IMR-90 (cell line): ENCODE results near the gene DNAJA1. TPM values are rescaled to one million over a fixed set of nuclear protein-coding genes. Genes with fewer than 3 reads are reported as not detected.

Experiments
- ATAC-seq: fragments of 200-7000 bp; cut with Tn5 transposase; 2 replicates; pipeline ENCODE4 v1.9.1; 2020; ENCODE audit warnings: low read depth, mild to moderate bottlenecking, moderate library complexity
- BruUV-seq: library from RNA; stranded (reverse); fragments of 400-500 nt; replicated peaks from 2 replicates; lab custom pipeline; 2021; lab: Mats Ljungman, UMichigan
- CTCF ChIA-PET: fragments of 300-600 bp; formaldehyde crosslinking; extraction: SDS; loops from one replicate; lab custom pipeline; 2021; ENCODE audit warnings: antibody characterized with exemption; lab: Yijun Ruan, JAX
- POLR2A ChIA-PET: fragments of 300-600 bp; sonication (Branson Sonifier 250); formaldehyde crosslinking; loops from one replicate; lab custom pipeline; 2022; ENCODE audit warnings: antibody characterized with exemption; ENCODE audit not compliant: unreplicated experiment; lab: Charles Lee
- DNase-seq: peaks from one replicate; pipeline ENCODE4 v3.0.0; 2013
- H2AFZ ChIP-seq: replicated peaks from 2 replicates; pipeline ENCODE3; 2013; ENCODE audit warnings: low read length, mild to moderate bottlenecking; ENCODE audit not compliant: poor library complexity
- H2AK5ac ChIP-seq: 2 replicates; pipeline ENCODE4 v1.6.1; 2013; ENCODE audit warnings: low read depth, low read length, inconsistent platforms
- H2AK9ac ChIP-seq: replicated peaks from 2 replicates; pipeline ENCODE3; 2013; ENCODE audit warnings: mild to moderate bottlenecking, low read depth, low read length, moderate library complexity; ENCODE audit not compliant: poor library complexity
- H2BK120ac ChIP-seq: 2 replicates; pipeline ENCODE4 v1.6.1; 2013; ENCODE audit warnings: low read depth, low read length, inconsistent platforms
- H2BK15ac ChIP-seq: 3 replicates; pipeline ENCODE4 v1.6.1; 2013; ENCODE audit warnings: low read depth, low read length, inconsistent platforms
- H2BK20ac ChIP-seq: 2 replicates; pipeline ENCODE4 v1.6.1; 2013; ENCODE audit warnings: low read depth, mild to moderate bottlenecking, inconsistent platforms, low read length, moderate library complexity
- H2BK5ac ChIP-seq: 2 replicates; pipeline ENCODE4 v1.6.1; 2013; ENCODE audit warnings: mild to moderate bottlenecking, low read depth, low read length, inconsistent platforms; ENCODE audit not compliant: poor library complexity, severe bottlenecking
- H3K14ac ChIP-seq: replicated peaks from 2 replicates; pipeline ENCODE4 v1.6.1; 2013; ENCODE audit warnings: low read depth, low read length, inconsistent platforms
- H3K18ac ChIP-seq: 2 replicates; pipeline ENCODE4 v1.6.1; 2013; ENCODE audit warnings: low read depth, low read length, control low read depth
- H3K23ac ChIP-seq: 2 replicates; pipeline ENCODE4 v1.6.1; 2013; ENCODE audit warnings: low read depth, low read length, inconsistent platforms
- H3K27ac ChIP-seq: 2 replicates; pipeline ENCODE4 v1.5.1; 2013; ENCODE audit warnings: mild to moderate bottlenecking, control low read depth, low read length; ENCODE audit not compliant: insufficient read depth
- H3K27me3 ChIP-seq: 2 replicates; pipeline ENCODE4 v1.6.1; 2013; ENCODE audit warnings: low read length; ENCODE audit not compliant: control insufficient read depth, insufficient read depth
- H3K36me3 ChIP-seq: 2 replicates; pipeline ENCODE4 v1.6.1; 2013; ENCODE audit warnings: low read length, mixed read lengths; ENCODE audit not compliant: control insufficient read depth, insufficient read depth
- H3K4ac ChIP-seq: 2 replicates; pipeline ENCODE4 v1.6.1; 2013; ENCODE audit warnings: low read depth, low read length, inconsistent platforms
- H3K4me1 ChIP-seq: 2 replicates; pipeline ENCODE4 v1.6.1; 2013; ENCODE audit warnings: low read length, mixed read lengths; ENCODE audit not compliant: control insufficient read depth, insufficient read depth
- H3K4me2 ChIP-seq: 2 replicates; pipeline ENCODE4 v1.6.1; 2013; ENCODE audit warnings: low read depth, mild to moderate bottlenecking, control low read depth, low read length, moderate library complexity
- H3K4me3 ChIP-seq: 2 replicates; pipeline ENCODE4 v1.5.1; 2013; ENCODE audit warnings: low read depth, mild to moderate bottlenecking, control low read depth, low read length, moderate library complexity; ENCODE audit not compliant: insufficient read depth
- H3K56ac ChIP-seq: 2 replicates; pipeline ENCODE4 v1.6.1; 2013; ENCODE audit warnings: low read length, inconsistent platforms; ENCODE audit not compliant: insufficient read depth; ENCODE audit errors: extremely low read depth
- H3K79me1 ChIP-seq, 2 experiments: 2 replicates each; pipeline ENCODE4 v1.6.1; 2013; ENCODE audit warnings: low read length in 2 of 2, inconsistent platforms in 1 of 2, low read depth in 1 of 2
- H3K9ac ChIP-seq: 2 replicates; pipeline ENCODE4 v1.6.1; 2013; ENCODE audit warnings: low read depth, low read length, control low read depth
- H3K9me1 ChIP-seq: 2 replicates; pipeline ENCODE4 v1.6.1; 2013; ENCODE audit warnings: low read length, inconsistent platforms; ENCODE audit not compliant: insufficient read depth
- H3K9me3 ChIP-seq: 2 replicates; pipeline ENCODE4 v1.6.1; 2013; ENCODE audit warnings: low read length; ENCODE audit not compliant: control insufficient read depth, insufficient read depth
- H4K20me1 ChIP-seq: 2 replicates; pipeline ENCODE4 v1.6.1; 2013; ENCODE audit warnings: low read length, inconsistent platforms; ENCODE audit not compliant: insufficient read depth
- H4K5ac ChIP-seq: 2 replicates; pipeline ENCODE4 v1.6.1; 2013; ENCODE audit warnings: mild to moderate bottlenecking, low read depth, low read length, control low read depth
- H4K8ac ChIP-seq, 2 experiments: 2 replicates each; pipeline ENCODE4 v1.6.1; 2013; ENCODE audit warnings: low read depth in 2 of 2, low read length in 2 of 2, control low read depth in 1 of 2, inconsistent platforms in 1 of 2
- H4K91ac ChIP-seq: 2 replicates; pipeline ENCODE4 v1.6.1; 2013; ENCODE audit warnings: low read depth, low read length, inconsistent platforms; ENCODE audit not compliant: insufficient read depth
- BHLHE40 ChIP-seq: fragments of 150-350 bp; IDR thresholded peaks from 2 replicates; pipeline ENCODE4 v1.6.1; 2016; ENCODE audit warnings: mild to moderate bottlenecking, low read depth, low read length
- CEBPB ChIP-seq: IDR thresholded peaks from 2 replicates; pipeline ENCODE4 v1.6.1; 2012; ENCODE audit warnings: low read depth, low read length, improper control_type of control experiment
- CHD1 ChIP-seq: IDR thresholded peaks from 2 replicates; pipeline ENCODE4 v1.6.1; 2012; ENCODE audit warnings: low read depth, low read length, improper control_type of control experiment
- FOS ChIP-seq: fragments of 150-350 bp; IDR thresholded peaks from 2 replicates; pipeline ENCODE4 v1.6.1; 2016; ENCODE audit warnings: low read depth, low read length
- MAFK ChIP-seq: IDR thresholded peaks from 2 replicates; pipeline ENCODE4 v1.6.1; 2012; ENCODE audit warnings: low read depth, low read length, improper control_type of control experiment
- MAZ ChIP-seq: IDR thresholded peaks from 2 replicates; pipeline ENCODE4 v1.6.1; 2012; ENCODE audit warnings: low read depth, mild to moderate bottlenecking, low read length, improper control_type of control experiment, moderate library complexity, borderline replicate concordance
- MXI1 ChIP-seq: IDR thresholded peaks from 2 replicates; pipeline ENCODE4 v1.6.1; 2012; ENCODE audit warnings: low read depth, mild to moderate bottlenecking, low read length, moderate library complexity, borderline replicate concordance
- NFE2L2 ChIP-seq: fragments of 150-350 bp; IDR thresholded peaks from 2 replicates; pipeline ENCODE4 v1.6.1; 2016; ENCODE audit warnings: low read depth, mild to moderate bottlenecking, low read length
- POLR2A ChIP-seq: IDR thresholded peaks from 2 replicates; pipeline ENCODE4 v1.6.1; 2012; ENCODE audit warnings: mild to moderate bottlenecking, low read depth, low read length
- RAD21 ChIP-seq: IDR thresholded peaks from 2 replicates; pipeline ENCODE4 v1.6.1; 2012; ENCODE audit warnings: low read length, improper control_type of control experiment
- RCOR1 ChIP-seq: IDR thresholded peaks from 2 replicates; pipeline ENCODE4 v1.6.1; 2012; ENCODE audit warnings: mild to moderate bottlenecking, low read length, improper control_type of control experiment; ENCODE audit not compliant: insufficient replicate concordance
- RFX5 ChIP-seq: IDR thresholded peaks from 2 replicates; pipeline ENCODE4 v1.8.0; 2012; ENCODE audit warnings: low read depth, mild to moderate bottlenecking, low read length, moderate library complexity
- SMC3 ChIP-seq: fragments of 150-350 bp; IDR thresholded peaks from 2 replicates; pipeline ENCODE4 v1.6.1; 2016; ENCODE audit warnings: low read depth, mild to moderate bottlenecking, antibody characterized with exemption, low read length, moderate library complexity
- WGBS, 2 experiments: methylation state at CpG; one replicate each; pipeline versions ENCODE4 v1.1.5 to v1.1.7; 2013; ENCODE audit warnings: missing lambda C conversion rate in 2 of 2; ENCODE audit not compliant: insufficient read length in 1 of 2; ENCODE audit errors: extremely low coverage in 2 of 2; 5-methylcytosine and 5-hydroxymethylcytosine counted together
- dilution Hi-C: fragments of 300-500 bp; cut with HindIII; formaldehyde crosslinking; loops from one replicate; pipeline ENCODE4 v1.14.3; 2018; ENCODE audit warnings: low sequenced_read_pairs; ENCODE audit not compliant: unreplicated experiment
- in situ Hi-C: fragments of 300-500 bp; cut with MboI; formaldehyde crosslinking; loops from 3 replicates; pipeline ENCODE4 v1.14.3; 2019; ENCODE audit warnings: low sequenced_read_pairs, inconsistent platforms, mixed read lengths
- intact Hi-C: fragments of 100-400 bp; cut with micrococcal nuclease; formaldehyde crosslinking; loops from 2 replicates; pipeline ENCODE4 v1.10.0; 2022
- polyA plus RNA-seq, 3 experiments: library from polyadenylated mRNA; depleted of rRNA; stranded (reverse); fragments of >200 nt; gene quantifications; 2 replicates each; pipeline ENCODE4 v1.2.3, GENCODE V29; 2012; ENCODE audit warnings: low replicate concordance in 1 of 3
- total RNA-seq: library from RNA; depleted of rRNA; stranded (reverse); fragments of >200 nt; gene quantifications from 2 replicates; pipeline ENCODE4 v1.2.3, GENCODE V29; 2012
- TF ChIP-seq, protein P1 (sequence below): conservative IDR thresholded peaks from 2 replicates; pipeline ENCODE4 v1.5.1; 2012; ENCODE audit warnings: mild to moderate bottlenecking, low read depth, low read length, improper control_type of control experiment
- TF ChIP-seq, protein P2 (sequence below): fragments of 150-350 bp; IDR thresholded peaks from 2 replicates; pipeline ENCODE4 v1.6.1; 2016; ENCODE audit warnings: low read depth, mild to moderate bottlenecking, low read length, moderate library complexity, borderline replicate concordance
- TF ChIP-seq, protein P3 (sequence below): fragments of 150-350 bp; IDR thresholded peaks from 2 replicates; pipeline ENCODE4 v1.6.1; 2017; ENCODE audit warnings: mild to moderate bottlenecking, antibody characterized with exemption, low read length, low read depth

DNAJA1 gene
- total and polyA plus RNA-seq, 2 of the 4 experiments (the other 2 are of a cell fraction), result 59.5 to 118 TPM

DNA sequence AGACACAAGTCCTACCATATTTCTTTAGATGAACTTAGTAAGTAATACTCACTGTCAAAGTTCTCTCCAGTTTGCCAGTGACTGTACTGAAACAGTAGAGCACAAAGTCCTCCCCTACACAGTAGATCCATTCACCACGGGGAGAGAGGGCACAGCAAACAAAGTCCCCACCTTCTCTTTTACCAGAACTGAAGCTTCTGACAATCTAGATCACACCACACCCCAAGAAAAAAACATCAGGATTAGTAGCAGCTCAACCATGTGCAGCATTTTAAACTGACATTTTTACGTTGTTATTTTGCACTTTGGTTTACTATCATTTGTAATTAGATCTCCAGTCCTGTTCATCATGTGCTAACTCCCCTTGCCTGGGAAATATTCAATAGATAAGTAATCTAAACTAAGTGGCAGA, 23.0 kb downstream of the DNAJA1 start:
- Histone ChIP-seq H3K56ac (no peak overlapping the region), H3K23ac (no peak overlapping the region), H2BK20ac (no peak overlapping the region), H4K91ac (no peak overlapping the region), H3K14ac (no peak overlapping the region), H2BK120ac (no peak overlapping the region), H4K5ac (no peak overlapping the region), H4K20me1 (no peaks in the 10 kb centered on the region; the same call in 1 of the 2 replicates), H2AK9ac (no peak overlapping the region), H3K4me2 (no peak overlapping the region), H2BK5ac (no peak overlapping the region), H2AK5ac (no peak overlapping the region), H3K27me3 (no peaks in the 10 kb centered on the region), H4K8ac (no peak overlapping the region), H3K9ac (no peak overlapping the region), H3K9me1 (peaks cover 5% of the 10 kb centered on the region), H3K9me3 (no peaks in the 10 kb centered on the region), H2BK15ac (no peak overlapping the region), H3K18ac (no peak overlapping the region), H3K4me1 (no peaks in the 10 kb centered on the region), H3K27ac (no peak overlapping the region), H3K4me3 (no peak overlapping the region), H3K36me3 (peaks cover 24% of the 10 kb centered on the region), H3K4ac (no peak overlapping the region), H2AFZ (no peak overlapping the region), H3K79me1 (peaks cover 10 to 15% of the 10 kb centered on the region in 2 experiments)
- BruUV-seq, result no TSS peak
- in situ Hi-C loops, result no loop called here
- ChIA-PET POLR2A (no interaction called here), CTCF (no interaction called here)
- no peak for TF ChIP-seq SMC3
- TF ChIP-seq, protein P1, sequence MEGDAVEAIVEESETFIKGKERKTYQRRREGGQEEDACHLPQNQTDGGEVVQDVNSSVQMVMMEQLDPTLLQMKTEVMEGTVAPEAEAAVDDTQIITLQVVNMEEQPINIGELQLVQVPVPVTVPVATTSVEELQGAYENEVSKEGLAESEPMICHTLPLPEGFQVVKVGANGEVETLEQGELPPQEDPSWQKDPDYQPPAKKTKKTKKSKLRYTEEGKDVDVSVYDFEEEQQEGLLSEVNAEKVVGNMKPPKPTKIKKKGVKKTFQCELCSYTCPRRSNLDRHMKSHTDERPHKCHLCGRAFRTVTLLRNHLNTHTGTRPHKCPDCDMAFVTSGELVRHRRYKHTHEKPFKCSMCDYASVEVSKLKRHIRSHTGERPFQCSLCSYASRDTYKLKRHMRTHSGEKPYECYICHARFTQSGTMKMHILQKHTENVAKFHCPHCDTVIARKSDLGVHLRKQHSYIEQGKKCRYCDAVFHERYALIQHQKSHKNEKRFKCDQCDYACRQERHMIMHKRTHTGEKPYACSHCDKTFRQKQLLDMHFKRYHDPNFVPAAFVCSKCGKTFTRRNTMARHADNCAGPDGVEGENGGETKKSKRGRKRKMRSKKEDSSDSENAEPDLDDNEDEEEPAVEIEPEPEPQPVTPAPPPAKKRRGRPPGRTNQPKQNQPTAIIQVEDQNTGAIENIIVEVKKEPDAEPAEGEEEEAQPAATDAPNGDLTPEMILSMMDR, result no peak
- no peak for TF ChIP-seq POLR2A
- no peak for TF ChIP-seq MAFK
- TF ChIP-seq MXI1, result no peak
- no peak for TF ChIP-seq BHLHE40
- TF ChIP-seq FOS, result no peak
- TF ChIP-seq, protein P2, sequence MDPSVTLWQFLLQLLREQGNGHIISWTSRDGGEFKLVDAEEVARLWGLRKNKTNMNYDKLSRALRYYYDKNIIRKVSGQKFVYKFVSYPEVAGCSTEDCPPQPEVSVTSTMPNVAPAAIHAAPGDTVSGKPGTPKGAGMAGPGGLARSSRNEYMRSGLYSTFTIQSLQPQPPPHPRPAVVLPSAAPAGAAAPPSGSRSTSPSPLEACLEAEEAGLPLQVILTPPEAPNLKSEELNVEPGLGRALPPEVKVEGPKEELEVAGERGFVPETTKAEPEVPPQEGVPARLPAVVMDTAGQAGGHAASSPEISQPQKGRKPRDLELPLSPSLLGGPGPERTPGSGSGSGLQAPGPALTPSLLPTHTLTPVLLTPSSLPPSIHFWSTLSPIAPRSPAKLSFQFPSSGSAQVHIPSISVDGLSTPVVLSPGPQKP, result no peak
- no peak for TF ChIP-seq RFX5
- TF ChIP-seq NFE2L2, result no peak
- no peak for TF ChIP-seq CEBPB
- TF ChIP-seq MAZ, result no peak
- TF ChIP-seq RCOR1, result no peak
- TF ChIP-seq CHD1, result no peak
- TF ChIP-seq, protein P3, sequence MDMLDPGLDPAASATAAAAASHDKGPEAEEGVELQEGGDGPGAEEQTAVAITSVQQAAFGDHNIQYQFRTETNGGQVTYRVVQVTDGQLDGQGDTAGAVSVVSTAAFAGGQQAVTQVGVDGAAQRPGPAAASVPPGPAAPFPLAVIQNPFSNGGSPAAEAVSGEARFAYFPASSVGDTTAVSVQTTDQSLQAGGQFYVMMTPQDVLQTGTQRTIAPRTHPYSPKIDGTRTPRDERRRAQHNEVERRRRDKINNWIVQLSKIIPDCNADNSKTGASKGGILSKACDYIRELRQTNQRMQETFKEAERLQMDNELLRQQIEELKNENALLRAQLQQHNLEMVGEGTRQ, result no peak
- TF ChIP-seq RAD21, result no peak
- intact Hi-C loops, result no loop called here
- ATAC-seq (no peak), DNase-seq (no peak)
- dilution Hi-C loops, result no loop called here
- no CpG with 5 or more reads among the region's 2 CpGs for WGBS, 2 experiments
